Sigmoid colon (tissue), 7 donors: Measurements from ENCODE around the gene CDC5L. TPM values are rescaled to one million over a fixed set of nuclear protein-coding genes. Genes with fewer than 3 reads are reported as not detected.

Source experiments
- DNase-seq: peaks from one replicate; pipeline ENCODE4 v3.0.0-alpha.2; 2019
- H3K27ac ChIP-seq, 4 donors: fragments of 200-600 bp; sonication (generic); one replicate each; pipeline ENCODE4 v1.5.1; 2016 to 2019; ENCODE audit warnings: mild to moderate bottlenecking in 1 of 4
- H3K27me3 ChIP-seq, 3 donors: fragments of 200-600 bp; sonication (generic); one replicate each; pipeline ENCODE4 v1.5.1; 2019; ENCODE audit warnings: mild to moderate bottlenecking in 1 of 3
- H3K36me3 ChIP-seq, 4 donors: fragments of 200-600 bp; sonication (generic); one replicate each; pipeline ENCODE4 v1.5.1; 2016 to 2019
- H3K4me1 ChIP-seq, 4 donors: fragments of 200-600 bp; sonication (generic); one replicate each; pipeline ENCODE4 v1.5.1; 2017 to 2019
- H3K4me3 ChIP-seq, 4 donors: fragments of 200-600 bp; sonication (generic); one replicate each; pipeline ENCODE4 v1.5.1; 2017 to 2019; ENCODE audit warnings: mild to moderate bottlenecking in 2 of 4, moderate library complexity in 1 of 4
- H3K9me3 ChIP-seq, 4 donors: fragments of 200-600 bp in 3 of 4; sonication (generic) in 3 of 4; one replicate each; pipeline versions ENCODE4 v1.5.1 to v1.6.1; 2013 to 2019
- EP300 ChIP-seq, 4 donors: sonication (generic); formaldehyde crosslinking; IDR thresholded peaks; one replicate each; pipeline ENCODE4 v1.6.1; 2017; ENCODE audit warnings: antibody characterized with exemption in 4 of 4
- POLR2A ChIP-seq, 2 donors: fragments of 450-650 bp; IDR thresholded peaks; one replicate each; pipeline ENCODE4 v1.6.1; 2016; ENCODE audit warnings: antibody characterized with exemption in 2 of 2, mild to moderate bottlenecking in 2 of 2, moderate library complexity in 2 of 2
- POLR2AphosphoS5 ChIP-seq, 4 donors: sonication (generic); formaldehyde crosslinking; IDR thresholded peaks; one replicate each; pipeline ENCODE4 v1.6.1; 2017; ENCODE audit warnings: antibody characterized with exemption in 4 of 4
- WGBS, 2 donors: extraction: QIAGEN DNeasy Blood & Tissue Kit; methylation state at CpG; one replicate each; pipeline ENCODE4 v1.1.7; 2013; 5-methylcytosine and 5-hydroxymethylcytosine counted together
- intact Hi-C: fragments of 100-400 bp; cut with DNase I; formaldehyde crosslinking; loops from one replicate; pipeline ENCODE4 v1.15.1; 2023
- polyA plus RNA-seq, 3 donors: library from polyadenylated mRNA; stranded (reverse); fragments of 200-250 nt; gene quantifications; one replicate each; pipeline ENCODE4 v1.2.3, GENCODE V29; 2013
- total RNA-seq, 4 donors: library from RNA; depleted of rRNA; stranded (reverse); fragments of >200 nt; gene quantifications; one replicate each; pipeline ENCODE4 v1.1.0, GENCODE V29; 2016
- TF ChIP-seq, protein P1 (sequence below), 4 experiments: fragments of 450-650 bp in 3 of 4; fragments of 200-600 bp in 1 of 4; IDR thresholded peaks; one replicate each; pipeline ENCODE4 v1.5.1; 2016 to 2019; ENCODE audit warnings: antibody characterized with exemption in 4 of 4, mild to moderate bottlenecking in 3 of 4, moderate library complexity in 2 of 4
- donor health status: healthy with polysubstance abuse.
- donor health status: Bipolar disorder and iron deficiency.
- donor health status: healthy.

The CDC5L gene
- total and polyA plus RNA-seq, 7 donors = 6.6 to 24.6 (median 18.0) TPM

DNA sequence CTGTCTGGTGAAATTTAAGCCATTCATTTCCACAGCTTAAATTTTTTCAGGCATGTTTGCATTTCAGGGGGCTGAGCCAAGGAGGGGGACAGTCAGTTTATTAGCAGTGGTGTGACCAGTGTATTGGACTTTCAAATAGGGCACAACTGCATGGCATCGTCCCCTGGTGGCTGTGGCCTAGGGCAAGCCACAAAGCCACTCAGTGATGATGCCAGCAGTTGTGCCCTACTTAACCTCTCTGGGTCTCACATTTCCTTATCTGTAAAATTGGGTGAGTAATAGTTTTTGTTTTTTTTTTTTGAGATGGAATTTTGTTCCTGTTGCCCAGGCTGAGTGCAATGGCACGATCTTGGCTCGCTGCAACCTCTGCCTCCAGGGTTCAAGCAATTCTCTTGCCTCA, 48.0 kb downstream of the CDC5L start:
- no peak for DNase-seq
- Histone ChIP-seq H3K27ac (no peak overlapping the region), H3K27me3 (no peaks in the 10 kb centered on the region), H3K4me3 (no peak overlapping the region), H3K9me3 (no peaks in the 10 kb centered on the region), H3K36me3 (peaks cover 0 to 7% (median 0%) of the 10 kb centered on the region in 4 donors), H3K4me1 (peaks cover 0 to 37% (median 28%) of the 10 kb centered on the region in 4 donors)
- intact Hi-C loops = no loop called here
- TF ChIP-seq POLR2AphosphoS5 (IDR thresholded peaks at IDR 0.05) (no peak), EP300 (IDR thresholded peaks at IDR 0.05) (no peak), POLR2A (IDR thresholded peaks at IDR 0.05) (no peak)
- TF ChIP-seq, protein P1, sequence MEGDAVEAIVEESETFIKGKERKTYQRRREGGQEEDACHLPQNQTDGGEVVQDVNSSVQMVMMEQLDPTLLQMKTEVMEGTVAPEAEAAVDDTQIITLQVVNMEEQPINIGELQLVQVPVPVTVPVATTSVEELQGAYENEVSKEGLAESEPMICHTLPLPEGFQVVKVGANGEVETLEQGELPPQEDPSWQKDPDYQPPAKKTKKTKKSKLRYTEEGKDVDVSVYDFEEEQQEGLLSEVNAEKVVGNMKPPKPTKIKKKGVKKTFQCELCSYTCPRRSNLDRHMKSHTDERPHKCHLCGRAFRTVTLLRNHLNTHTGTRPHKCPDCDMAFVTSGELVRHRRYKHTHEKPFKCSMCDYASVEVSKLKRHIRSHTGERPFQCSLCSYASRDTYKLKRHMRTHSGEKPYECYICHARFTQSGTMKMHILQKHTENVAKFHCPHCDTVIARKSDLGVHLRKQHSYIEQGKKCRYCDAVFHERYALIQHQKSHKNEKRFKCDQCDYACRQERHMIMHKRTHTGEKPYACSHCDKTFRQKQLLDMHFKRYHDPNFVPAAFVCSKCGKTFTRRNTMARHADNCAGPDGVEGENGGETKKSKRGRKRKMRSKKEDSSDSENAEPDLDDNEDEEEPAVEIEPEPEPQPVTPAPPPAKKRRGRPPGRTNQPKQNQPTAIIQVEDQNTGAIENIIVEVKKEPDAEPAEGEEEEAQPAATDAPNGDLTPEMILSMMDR (IDR thresholded peaks at IDR 0.05) = no peak
- WGBS, 2 donors = 92 to 98% methylated on average over 3 of the region's 3 CpGs

DNA sequence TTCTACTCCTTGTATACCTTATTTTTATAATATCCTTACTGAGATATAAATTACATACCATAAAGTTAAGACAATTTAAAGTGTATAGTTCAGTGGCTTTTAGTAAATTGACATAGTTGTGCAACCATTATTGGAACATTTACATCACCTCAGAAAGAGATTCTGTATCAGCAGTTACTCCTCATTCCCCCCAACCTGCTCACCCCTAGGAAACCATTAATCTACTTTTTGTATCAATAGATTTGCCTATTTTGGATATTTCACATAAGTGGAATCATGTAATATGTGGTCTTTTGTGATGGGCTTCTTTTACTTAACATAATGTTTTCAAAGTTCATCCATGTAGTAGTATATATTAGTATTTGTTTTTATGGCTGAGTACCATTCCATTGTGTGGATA, 51.3 kb downstream of the CDC5L start:
- H3K27me3 ChIP-seq = no peaks in the 10 kb centered on the region
- TF ChIP-seq, protein P1 (IDR thresholded peaks at IDR 0.05) = no peak
- TF ChIP-seq POLR2AphosphoS5 (IDR thresholded peaks at IDR 0.05) (no peak), EP300 (IDR thresholded peaks at IDR 0.05) (no peak), POLR2A (IDR thresholded peaks at IDR 0.05) (no peak)
- peaks cover 0 to 10% (median 2%) of the 10 kb centered on the region in 4 donors for H3K36me3 ChIP-seq
- no peak for DNase-seq
- intact Hi-C loops = no loop called here
- peaks cover 0 to 9% (median 4%) of the 10 kb centered on the region in 4 donors for H3K4me1 ChIP-seq
- H3K4me3 ChIP-seq = no peak overlapping the region
- H3K9me3 ChIP-seq = peaks cover 0 to 4% (median 0%) of the 10 kb centered on the region in 4 donors
- no peak overlapping the region for H3K27ac ChIP-seq

DNA sequence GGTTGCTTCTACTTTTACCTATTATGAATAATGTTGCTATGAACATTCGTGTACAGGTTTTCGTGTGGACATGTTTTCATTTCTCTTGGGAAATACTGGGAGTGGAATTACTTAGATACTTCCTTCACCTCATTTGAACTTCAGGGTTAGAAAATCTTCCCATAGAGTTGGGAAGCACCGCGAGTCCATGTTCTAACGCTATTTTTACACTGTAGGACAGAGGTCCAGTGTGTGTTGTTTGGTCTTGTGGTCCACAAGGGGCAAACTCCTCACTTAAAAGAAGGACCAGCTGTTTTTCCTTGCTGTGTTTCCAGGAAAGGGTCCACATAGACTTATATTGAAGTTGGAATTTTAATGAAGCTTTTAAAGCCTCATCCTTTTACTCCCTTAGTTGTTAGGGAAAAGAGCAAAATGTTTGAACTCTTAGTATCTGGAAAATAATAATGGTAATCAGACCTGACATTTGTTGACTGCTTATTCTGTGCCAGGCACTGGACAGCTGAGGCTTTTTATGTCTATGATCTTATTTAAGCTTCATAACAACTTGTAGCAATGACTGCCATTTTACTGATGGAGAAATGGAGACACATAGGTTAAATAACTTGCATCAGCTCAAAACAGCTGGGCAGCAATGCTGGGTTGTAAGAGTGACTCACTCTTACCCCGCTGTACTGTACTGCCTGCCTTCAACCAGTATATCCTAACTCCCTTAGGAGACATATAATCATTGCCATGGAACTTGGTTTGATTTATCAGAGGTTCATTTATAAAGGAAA, 52.0 kb downstream of the CDC5L start:
- H3K4me3 ChIP-seq = no peak overlapping the region
- intact Hi-C loops = no loop called here
- H3K36me3 ChIP-seq = peaks cover 0 to 10% (median 2%) of the 10 kb centered on the region in 4 donors
- H3K9me3 ChIP-seq = peaks cover 0 to 4% (median 0%) of the 10 kb centered on the region in 4 donors
- no peak for DNase-seq
- no peak for TF ChIP-seq POLR2A (IDR thresholded peaks at IDR 0.05)
- 93% methylated on average over 6 of the region's 6 CpGs for WGBS, 2 donors
- no peaks in the 10 kb centered on the region for H3K27me3 ChIP-seq
- peaks cover 0 to 3% (median 1%) of the 10 kb centered on the region in 4 donors for H3K4me1 ChIP-seq
- no peak overlapping the region for H3K27ac ChIP-seq

DNA sequence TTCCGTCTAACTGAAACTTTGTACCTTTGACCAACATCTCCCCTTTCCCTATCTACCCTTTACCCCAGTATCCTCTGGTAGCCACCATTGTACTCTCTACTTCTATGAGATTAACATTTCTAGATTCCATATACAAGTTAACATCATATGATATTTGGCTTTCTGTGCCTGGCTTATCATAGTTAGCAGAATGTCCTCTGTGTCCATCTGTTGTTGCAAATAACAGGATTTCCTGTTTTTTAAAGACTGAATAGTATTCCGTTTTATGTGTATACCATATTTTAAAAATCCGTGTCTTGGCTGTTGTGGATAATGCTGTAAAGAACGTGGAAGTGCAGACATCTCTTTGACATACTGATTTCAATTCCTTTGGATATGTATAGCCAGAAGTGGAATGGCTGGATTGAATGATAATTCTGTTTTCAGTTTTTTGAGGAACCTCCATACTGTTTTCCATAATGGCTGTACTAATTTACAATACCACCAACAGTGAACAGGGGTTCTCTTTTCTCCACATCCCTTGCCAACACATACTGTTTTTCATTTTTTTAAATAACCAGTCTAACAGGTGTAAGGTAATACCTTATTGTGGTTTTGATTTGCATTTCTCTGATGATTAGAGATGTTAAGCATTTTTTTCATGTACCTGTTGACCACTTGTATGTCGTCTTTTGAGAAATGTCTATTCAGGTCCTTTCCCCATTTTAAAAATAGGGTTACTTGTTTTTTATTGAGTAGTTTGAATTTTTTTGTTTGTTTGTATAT, 53.8 kb downstream of the CDC5L start:
- Histone ChIP-seq H3K4me3 (no peak overlapping the region), H3K27ac (no peak overlapping the region), H3K4me1 (no peaks in the 10 kb centered on the region), H3K27me3 (no peaks in the 10 kb centered on the region), H3K9me3 (peaks cover 0 to 4% (median 0%) of the 10 kb centered on the region in 4 donors), H3K36me3 (peaks cover 0 to 19% (median 6%) of the 10 kb centered on the region in 4 donors)
- intact Hi-C loops = no loop called here
- DNase-seq = no peak
- WGBS, 2 donors = 94 to 97% methylated on average over 5 of the region's 5 CpGs
- TF ChIP-seq POLR2A (IDR thresholded peaks at IDR 0.05) = no peak
- TF ChIP-seq, protein P1 (IDR thresholded peaks at IDR 0.05) = no peak
- no peak for TF ChIP-seq EP300 (IDR thresholded peaks at IDR 0.05)
- no peak for TF ChIP-seq POLR2AphosphoS5 (IDR thresholded peaks at IDR 0.05)

DNA sequence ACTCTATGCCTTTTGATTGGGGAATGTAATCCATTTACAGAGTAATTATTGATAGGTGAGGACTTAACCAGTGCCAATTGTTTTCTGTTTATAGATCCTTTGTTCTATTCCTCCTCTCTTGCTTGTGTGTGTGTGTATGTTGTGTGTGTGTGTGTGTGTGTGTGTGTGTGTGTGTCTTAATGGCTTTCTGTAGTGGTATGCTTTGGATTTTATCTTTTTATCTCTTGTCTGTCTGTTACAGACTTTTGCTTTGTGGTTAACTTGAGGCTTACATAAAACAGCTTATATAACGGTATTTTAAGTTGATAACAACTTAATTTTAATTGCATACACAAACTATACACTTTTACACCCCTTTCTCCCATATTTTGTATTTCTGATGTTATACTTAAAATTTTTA, 54.7 kb downstream of the CDC5L start:
- H3K27me3 ChIP-seq = no peaks in the 10 kb centered on the region
- TF ChIP-seq EP300 (IDR thresholded peaks at IDR 0.05) = no peak
- no peak overlapping the region for H3K4me3 ChIP-seq
- H3K27ac ChIP-seq = no peak overlapping the region
- peaks cover 0 to 28% (median 11%) of the 10 kb centered on the region in 4 donors for H3K36me3 ChIP-seq
- WGBS, 2 donors = 88 to 94% methylated on average over 1 of the region's 1 CpG
- H3K9me3 ChIP-seq = peaks cover 0 to 4% (median 0%) of the 10 kb centered on the region in 4 donors
- no peak for DNase-seq
- no peaks in the 10 kb centered on the region for H3K4me1 ChIP-seq
- intact Hi-C loops = no loop called here
